ENCODE measurements around the gene ZBTB7C. TPM values are rescaled to one million over a fixed set of nuclear protein-coding genes. Genes with fewer than 3 reads are reported as not detected.
A peak's percentile ranks its signal among the peaks of the same experiment; 100 is the strongest.

ZBTB7C gene
- total and polyA plus RNA-seq, 9 donors = 1.5 to 26.6 (median 15.7) TPM

- H3K27ac ChIP-seq = no peak overlapping the region
- no peaks in the 10 kb centered on the region for H3K36me3 ChIP-seq
- no peak overlapping the region for H3K4me3 ChIP-seq
- H3K27me3 ChIP-seq = no peaks in the 10 kb centered on the region
- no peaks in the 10 kb centered on the region for H3K4me1 ChIP-seq (ENCODE audit: insufficient read depth)
- TF ChIP-seq CTCF (IDR thresholded peaks at IDR 0.05) (no peak), EP300 (IDR thresholded peaks at IDR 0.05) (no peak), POLR2A (IDR thresholded peaks at IDR 0.05) (no peak)
- WGBS, 3 donors = 87% methylated on average over 7 of the region's 7 CpGs
- intact Hi-C loops (cut with DNase I) = no loop called here
- DNase-seq = no peak
- no peaks in the 10 kb centered on the region for H3K9me3 ChIP-seq
Observed at GRCh38 chr18:48074929-48075706, 334.1 kb downstream of the ZBTB7C start.

- H3K4me3 ChIP-seq = no peak overlapping the region
- H3K27ac ChIP-seq = no peak overlapping the region
- WGBS, 3 donors = 89 to 95% (median 91%) methylated on average over 15 of the region's 15 CpGs
- intact Hi-C loops (cut with DNase I) = no loop called here
- H3K9me3 ChIP-seq = no peaks in the 10 kb centered on the region
- H3K27me3 ChIP-seq = no peaks in the 10 kb centered on the region
- peak in 1 of 5 donors; percentile 30 for DNase-seq
- no peak for TF ChIP-seq CTCF (IDR thresholded peaks at IDR 0.05)
- no peak for TF ChIP-seq EP300 (IDR thresholded peaks at IDR 0.05)
- no peak for TF ChIP-seq POLR2A (IDR thresholded peaks at IDR 0.05)
- no peaks in the 10 kb centered on the region for H3K36me3 ChIP-seq
- H3K4me1 ChIP-seq (ENCODE audit: insufficient read depth) = no peaks in the 10 kb centered on the region
Observed at GRCh38 chr18:48073211-48073930, 335.8 kb downstream of the ZBTB7C start.

- no peaks in the 10 kb centered on the region for H3K27me3 ChIP-seq
- no peaks in the 10 kb centered on the region for H3K36me3 ChIP-seq
- no peak overlapping the region for H3K4me3 ChIP-seq
- no peak overlapping the region for H3K27ac ChIP-seq
- H3K4me1 ChIP-seq (ENCODE audit: insufficient read depth) = no peaks in the 10 kb centered on the region
- TF ChIP-seq POLR2A (IDR thresholded peaks at IDR 0.05) = no peak
- TF ChIP-seq EP300 (IDR thresholded peaks at IDR 0.05) = no peak
- TF ChIP-seq CTCF (IDR thresholded peaks at IDR 0.05) = no peak
- intact Hi-C loops (cut with DNase I) = no loop called here
- WGBS, 3 donors = 75 to 78% (median 76%) methylated on average over 18 of the region's 18 CpGs
- no peaks in the 10 kb centered on the region for H3K9me3 ChIP-seq
- DNase-seq = peak in 1 of 5 donors; percentile 19
Observed at GRCh38 chr18:48072428-48073204, 336.6 kb downstream of the ZBTB7C start.

- WGBS, 3 donors = 94 to 98% (median 96%) methylated on average over 11 of the region's 11 CpGs
- Histone ChIP-seq H3K9me3 (no peaks in the 10 kb centered on the region), H3K4me1 (ENCODE audit: insufficient read depth) (no peaks in the 10 kb centered on the region), H3K27me3 (no peaks in the 10 kb centered on the region), H3K27ac (no peak overlapping the region), H3K4me3 (no peak overlapping the region), H3K36me3 (no peaks in the 10 kb centered on the region)
- intact Hi-C loops (cut with DNase I) = no loop called here
- no peak for TF ChIP-seq EP300 (IDR thresholded peaks at IDR 0.05)
- TF ChIP-seq CTCF (IDR thresholded peaks at IDR 0.05) = no peak
- no peak for TF ChIP-seq POLR2A (IDR thresholded peaks at IDR 0.05)
- DNase-seq = peak in 1 of 5 donors; percentile 19
Observed at GRCh38 chr18:48068916-48069445, 340.2 kb downstream of the ZBTB7C start.
